HT-29 (cell line): ENCODE results near the gene MIB2. TPM values are rescaled to one million over a fixed set of nuclear protein-coding genes. Genes with fewer than 3 reads are reported as not detected.

Experiments used
- DNase-seq: peaks from one replicate; pipeline ENCODE4 v3.0.0-alpha.2; 2015; ENCODE audit warnings: low spot score
- total RNA-seq: library from RNA; depleted of rRNA; stranded (reverse); fragments of >200 nt; shearing (Covaris generic); gene quantifications from 2 replicates; pipeline ENCODE4 v1.2.3, GENCODE V29; 2014

Gene MIB2
- total RNA-seq, 1 experiment from 2014 or later = 89.0 TPM

- no peak for DNase-seq
Measured at GRCh38 chr1:1598051-1598719, 17.1 kb upstream of the MIB2 start.

DNA sequence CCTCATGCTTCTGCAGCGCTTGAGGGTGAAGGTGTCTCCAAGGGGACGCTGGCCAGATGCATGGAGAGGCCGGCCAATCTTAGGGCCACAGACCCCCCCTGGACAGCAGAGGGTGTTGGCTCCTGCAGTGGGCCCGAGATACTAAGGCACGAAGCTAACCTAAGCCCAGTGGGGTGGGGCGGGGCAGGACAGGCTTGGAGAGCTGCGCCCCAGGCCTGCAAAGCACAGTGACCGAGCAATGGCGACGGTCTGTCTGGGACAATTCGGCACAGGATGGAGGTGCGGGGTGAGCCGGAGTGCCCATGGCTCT lies 16.6 kb upstream of the MIB2 start:
- no peak for DNase-seq

DNA sequence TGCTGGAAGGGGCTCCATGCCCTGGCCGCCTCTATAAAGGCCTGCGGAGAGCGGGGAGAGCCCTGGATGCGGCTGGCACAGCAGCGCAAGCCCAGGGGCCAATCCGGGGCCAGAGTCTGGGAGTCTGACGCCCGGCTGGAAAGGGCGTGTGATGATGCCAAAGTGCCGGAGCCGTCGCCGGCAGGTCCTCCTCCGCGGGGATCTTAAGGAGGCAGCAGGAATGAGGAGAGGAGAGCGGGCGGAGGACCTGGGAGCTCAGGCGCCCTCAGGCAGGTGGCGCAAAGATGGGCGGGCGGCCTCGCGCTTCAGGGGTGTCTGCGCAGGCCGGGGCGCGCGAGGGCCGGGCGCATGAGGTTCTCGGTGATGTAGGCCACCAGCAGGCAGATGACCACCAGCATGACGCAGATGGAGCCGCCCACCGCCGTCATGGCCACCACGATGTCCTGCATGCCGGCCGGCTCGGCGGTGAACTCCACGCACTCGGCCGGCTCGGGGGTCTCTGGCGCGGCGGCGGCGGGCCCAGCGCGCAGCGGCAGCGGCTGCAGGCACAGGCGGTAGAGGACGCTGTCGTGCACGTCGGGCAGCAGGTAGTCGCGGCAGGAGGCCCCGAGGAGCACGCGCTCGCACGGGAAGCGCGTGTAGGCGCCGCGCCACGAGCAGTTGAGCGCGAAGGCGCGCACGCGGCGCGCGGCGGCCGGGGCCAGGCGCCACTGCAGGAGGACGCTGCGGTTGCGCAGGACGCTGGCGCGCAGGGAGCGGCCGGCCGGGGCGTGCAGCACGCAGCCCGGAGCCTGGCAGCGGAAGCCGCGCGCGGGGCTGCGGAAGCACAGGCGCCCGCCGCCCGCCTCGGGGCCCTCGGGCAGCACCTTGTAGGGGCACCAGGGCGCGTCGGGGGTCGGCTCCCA lies 16.0 kb upstream of the MIB2 start:
- DNase-seq = no peak

DNA sequence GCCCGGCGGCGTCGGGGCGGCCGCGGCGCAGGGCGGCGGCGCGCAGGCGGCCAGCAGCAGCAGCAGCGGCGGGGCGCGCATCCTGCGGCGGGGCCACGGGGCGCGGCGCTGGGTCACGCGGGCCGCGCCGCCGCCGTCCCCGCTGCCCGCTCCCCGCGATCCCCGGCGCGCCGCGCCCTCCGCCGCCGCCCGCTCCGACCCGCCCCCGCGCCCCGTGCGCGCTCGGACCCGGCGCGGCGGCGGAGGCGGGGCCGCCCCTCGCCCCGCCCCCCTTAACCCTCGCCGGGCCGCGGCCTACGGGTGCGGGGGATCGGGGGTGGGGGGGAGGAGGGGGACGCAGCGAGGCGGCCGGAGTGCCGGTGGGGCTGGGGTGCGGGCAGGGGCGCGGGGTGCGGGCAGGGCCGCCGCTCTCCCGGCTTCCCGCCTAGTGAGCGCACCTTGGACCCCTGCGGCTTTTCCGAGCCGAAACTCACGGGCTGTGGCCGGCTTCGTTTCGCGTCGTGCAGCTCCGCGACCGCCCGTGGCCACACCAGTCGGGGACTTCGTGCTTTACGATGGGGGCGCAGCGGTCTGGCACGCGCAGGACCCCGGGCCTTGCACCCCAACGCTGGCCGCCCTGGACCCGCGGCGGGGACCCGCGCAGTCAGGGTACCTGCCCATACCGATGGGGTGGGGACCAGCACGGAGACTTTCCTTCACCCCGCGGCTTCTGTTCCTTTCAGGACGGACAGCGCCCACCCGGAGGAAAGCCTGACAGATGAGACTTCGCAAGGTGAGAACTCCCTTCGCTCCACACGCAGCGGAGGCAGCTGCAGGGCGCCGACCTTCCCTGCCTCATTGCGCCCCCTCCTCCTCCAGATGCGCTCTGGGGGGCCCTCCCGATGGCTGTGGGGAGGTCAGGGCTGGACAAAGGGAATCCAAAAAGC lies 15.1 kb upstream of the MIB2 start, which contains the start of gene FNDC10:
Gene FNDC10 (minus strand): TSS at position 201 of the 926 bp plus-strand sequence. CDS start 120 bp downstream, at position 81.
- DNase-seq = no peak

GRCh38 chr1:1600861-1601563 lies 14.3 kb upstream of the MIB2 start:
- no peak for DNase-seq

DNA sequence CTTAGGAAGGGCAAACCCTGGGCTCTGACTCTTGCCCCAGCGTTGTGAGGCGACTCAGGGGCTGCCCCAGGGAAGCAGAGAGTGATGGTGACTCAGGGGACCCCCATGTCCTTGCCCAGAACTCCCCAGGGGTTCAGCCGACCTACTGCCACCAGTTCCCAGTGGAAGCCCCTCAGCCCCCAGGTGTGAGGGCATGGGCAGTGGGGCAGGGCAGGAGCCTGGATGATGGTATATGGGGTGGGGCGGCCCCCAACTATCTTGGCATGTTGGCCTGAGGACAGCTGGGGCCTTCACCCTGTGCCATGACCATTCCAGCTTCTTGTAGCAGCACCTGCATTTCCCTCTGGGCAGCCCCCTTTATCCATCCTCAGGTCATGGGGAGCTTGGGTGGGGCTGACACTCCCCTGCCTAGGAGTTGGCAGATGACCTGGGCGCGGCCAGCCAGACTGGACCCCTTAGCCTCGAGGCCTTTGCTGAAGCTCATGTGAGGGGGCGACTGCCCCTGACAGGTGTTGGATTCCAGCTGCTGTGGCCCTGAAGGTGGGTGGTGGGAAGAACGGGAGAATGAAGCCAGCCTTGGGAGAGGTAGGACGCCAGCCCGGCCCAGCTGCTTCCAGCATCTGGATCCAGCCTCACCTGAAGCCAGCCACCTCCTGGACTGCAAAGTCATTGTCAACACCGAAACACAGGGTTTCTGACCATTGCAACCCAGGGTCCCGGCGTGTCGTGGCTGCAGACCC lies 13.6 kb upstream of the MIB2 start:
- DNase-seq = no peak

GRCh38 chr1:1602304-1602967 lies 12.9 kb upstream of the MIB2 start:
- DNase-seq = no peak

- DNase-seq = no peak
Measured at GRCh38 chr1:1602968-1603506, 12.3 kb upstream of the MIB2 start.

GRCh38 chr1:1603671-1604373 lies 11.5 kb upstream of the MIB2 start:
- DNase-seq = no peak

- DNase-seq = no peak
Measured at GRCh38 chr1:1604374-1605033, 10.8 kb upstream of the MIB2 start.

- DNase-seq = no peak
Measured at GRCh38 chr1:1605034-1605591, 10.2 kb upstream of the MIB2 start.

- DNase-seq = no peak
Measured at GRCh38 chr1:1605724-1606123, 9.6 kb upstream of the MIB2 start.

- DNase-seq = no peak
Measured at GRCh38 chr1:1606232-1606631, 9.1 kb upstream of the MIB2 start.

DNA sequence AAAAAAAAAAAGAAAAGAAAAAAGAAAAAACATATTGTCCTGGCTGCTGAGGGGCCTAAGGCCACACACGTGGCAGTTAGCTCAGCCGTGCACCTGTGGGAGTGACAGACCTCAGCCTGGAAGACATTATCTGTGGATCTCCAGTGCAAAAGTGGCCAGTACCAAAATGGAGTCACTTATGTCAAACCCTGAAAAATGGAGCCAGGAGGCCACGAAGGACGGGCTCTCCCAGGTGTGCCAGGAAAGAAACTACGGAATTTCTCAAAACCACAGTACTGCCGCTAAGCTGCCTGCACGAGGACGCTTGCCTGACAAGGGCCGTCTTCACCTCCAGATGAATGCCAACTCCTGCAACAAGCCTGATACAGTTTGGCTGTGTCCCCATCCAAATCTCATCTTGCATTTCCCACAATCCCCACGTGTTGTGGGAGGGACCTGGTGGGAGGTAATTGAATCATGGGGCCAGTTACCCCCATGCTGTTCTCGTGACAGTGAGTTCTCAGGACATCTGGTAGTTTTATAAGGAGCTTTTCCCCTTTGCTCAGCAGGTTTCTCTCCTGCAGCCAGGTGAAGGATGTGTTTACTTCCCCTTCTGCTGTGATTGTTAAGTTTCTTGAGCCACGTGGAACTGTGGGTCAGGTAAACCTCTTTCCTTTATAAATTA lies 5.3 kb upstream of the MIB2 start:
- DNase-seq = no peak

DNA sequence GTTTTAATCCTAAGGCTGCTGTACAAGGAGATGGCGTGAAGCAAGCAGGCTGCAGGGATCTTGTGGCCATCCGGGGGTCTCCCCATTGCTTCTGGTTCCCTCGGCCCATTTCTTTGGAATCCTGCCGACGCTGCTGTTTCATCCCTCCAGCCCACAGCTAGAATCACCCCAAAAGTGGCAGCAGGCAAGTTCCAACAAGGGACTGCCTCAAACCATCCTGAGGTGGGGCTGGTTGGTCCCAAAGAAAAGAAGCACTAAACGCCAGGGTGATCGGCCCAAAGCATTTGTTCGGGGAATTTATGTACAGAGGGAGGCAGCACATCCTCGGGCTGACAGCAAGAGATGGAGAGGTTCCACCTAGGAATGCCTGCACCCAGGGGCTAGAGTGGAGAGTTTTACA lies 4.5 kb upstream of the MIB2 start:
- DNase-seq = no peak

- no peak for DNase-seq
Measured at GRCh38 chr1:1612104-1612400, 3.2 kb upstream of the MIB2 start.

- DNase-seq = no peak
Measured at GRCh38 chr1:1613509-1614082, 1.7 kb upstream of the MIB2 start.
